Amniotic epithelial cell (primary cell): ENCODE results near the gene TRIP4.
A peak's percentile ranks its signal among the peaks of the same experiment; 100 is the strongest.
"Not testable (repeated sequence)": the region's sequence is repeated elsewhere in the genome, so short reads cannot be mapped to it uniquely, and the experiment has no call there.

Source experiments
- DNase-seq: peaks from one replicate; pipeline ENCODE4 v3.0.0-alpha.2; 2010; ENCODE audit warnings: low read depth

The TRIP4 gene

GRCh38 chr15:64381000-64381751, 6.5 kb upstream of the TRIP4 start, which contains the start of gene PCLAF:
Gene PCLAF, minus strand, starts transcription at chr15:64381441. Its CDS starts 70 bp downstream, at chr15:64381371.
- peak; percentile 94 for DNase-seq

- DNase-seq, result no peak
Measured at GRCh38 chr15:64383760-64384159, 3.9 kb upstream of the TRIP4 start.

- DNase-seq, result no peak
Measured at GRCh38 chr15:64386291-64386690, 1.3 kb upstream of the TRIP4 start.

GRCh38 chr15:64389036-64389435, 1.4 kb downstream of the TRIP4 start:
- no peak for DNase-seq

- not testable (repeated sequence) for DNase-seq
Measured at GRCh38 chr15:64392471-64392870, 4.8 kb downstream of the TRIP4 start.

- no peak for DNase-seq
Measured at GRCh38 chr15:64396789-64397188, 9.2 kb downstream of the TRIP4 start.

GRCh38 chr15:64398575-64398974, 10.9 kb downstream of the TRIP4 start:
- DNase-seq, result peak; percentile 22

- no peak for DNase-seq
Measured at GRCh38 chr15:64400583-64400982, 12.9 kb downstream of the TRIP4 start.

- DNase-seq, result no peak
Measured at GRCh38 chr15:64412216-64412615, 24.6 kb downstream of the TRIP4 start.

GRCh38 chr15:64422697-64423096, 35.1 kb downstream of the TRIP4 start:
- no peak for DNase-seq

GRCh38 chr15:64423970-64424369, 36.3 kb downstream of the TRIP4 start:
- DNase-seq, result no peak

- DNase-seq, result no peak
Measured at GRCh38 chr15:64425221-64425620, 37.6 kb downstream of the TRIP4 start.

- peak; percentile 53 for DNase-seq
Measured at GRCh38 chr15:64426845-64427465, 39.3 kb downstream of the TRIP4 start.

GRCh38 chr15:64429448-64429847, 41.8 kb downstream of the TRIP4 start:
- DNase-seq, result no peak

GRCh38 chr15:64430000-64430735, 42.5 kb downstream of the TRIP4 start:
- peak; percentile 95 for DNase-seq

- no peak for DNase-seq
Measured at GRCh38 chr15:64437982-64438381, 50.3 kb downstream of the TRIP4 start.

- no peak for DNase-seq
Measured at GRCh38 chr15:64438653-64439447, 51.2 kb downstream of the TRIP4 start.

- no peak for DNase-seq
Measured at GRCh38 chr15:64441852-64442251, 54.2 kb downstream of the TRIP4 start.

GRCh38 chr15:64443016-64443415, 55.4 kb downstream of the TRIP4 start:
- peak; percentile 79 for DNase-seq

- DNase-seq, result peak; percentile 93
Measured at GRCh38 chr15:64443747-64444621, 56.3 kb downstream of the TRIP4 start.

GRCh38 chr15:64444836-64445235, 57.2 kb downstream of the TRIP4 start:
- DNase-seq, result no peak
